Stomach (tissue), 9 donors: ENCODE results near the gene OMG. TPM values are rescaled to one million over a fixed set of nuclear protein-coding genes. Genes with fewer than 3 reads are reported as not detected.

Experiments
- DNase-seq, 2 donors: peaks; one replicate each; pipeline versions ENCODE4 v3.0.0 to v3.0.0-alpha.2; 2013 to 2019
- H3K27ac ChIP-seq, 5 donors: fragments of 200-600 bp in 4 of 5; sonication (generic) in 4 of 5; one replicate each; pipeline ENCODE4 v1.5.1; 2013 to 2019; ENCODE audit warnings: mild to moderate bottlenecking in 1 of 5, moderate library complexity in 1 of 5
- H3K27me3 ChIP-seq, 3 donors: fragments of 200-600 bp; sonication (generic); one replicate each; pipeline ENCODE4 v1.5.1; 2017 to 2019; ENCODE audit warnings: mixed run types in 1 of 3
- H3K36me3 ChIP-seq, 4 donors: fragments of 200-600 bp; sonication (generic); 1 replicate in 3 of 4; 2 replicates in 1 of 4; pipeline ENCODE4 v1.5.1; 2016 to 2019
- H3K4me1 ChIP-seq, 4 donors: fragments of 200-600 bp; sonication (generic); one replicate each; pipeline ENCODE4 v1.5.1; 2016 to 2019
- H3K4me3 ChIP-seq, 4 donors: fragments of 200-600 bp; sonication (generic) in 3 of 4; one replicate each; pipeline ENCODE4 v1.5.1; 2016 to 2019; ENCODE audit warnings: mild to moderate bottlenecking in 1 of 4
- H3K9me3 ChIP-seq, 4 donors: fragments of 200-600 bp; sonication (generic); one replicate each; pipeline ENCODE4 v1.5.1; 2016 to 2019
- EP300 ChIP-seq: sonication (generic); formaldehyde crosslinking; IDR thresholded peaks from one replicate; pipeline ENCODE4 v1.6.1; 2017; ENCODE audit warnings: antibody characterized with exemption
- POLR2A ChIP-seq, 4 donors: fragments of 450-650 bp; IDR thresholded peaks; one replicate each; pipeline ENCODE4 v1.6.1; 2016; ENCODE audit warnings: antibody characterized with exemption in 4 of 4, control low read depth in 2 of 4, mild to moderate bottlenecking in 1 of 4, moderate library complexity in 1 of 4
- POLR2AphosphoS5 ChIP-seq, 3 donors: sonication (generic); formaldehyde crosslinking; IDR thresholded peaks; one replicate each; pipeline ENCODE4 v1.6.1; 2016; ENCODE audit warnings: antibody characterized with exemption in 3 of 3
- WGBS, 5 donors: extraction: QIAGEN DNeasy Blood & Tissue Kit in 3 of 5; methylation state at CpG; one replicate each; pipeline versions ENCODE4 v1.1.5 to v1.1.7; 2013 to 2018; 5-methylcytosine and 5-hydroxymethylcytosine counted together
- intact Hi-C: fragments of 100-400 bp; cut with DNase I; formaldehyde crosslinking; loops from one replicate; pipeline ENCODE4 v1.15.1; 2023; ENCODE audit warnings: low total_unique reads
- polyA plus RNA-seq, 3 donors: library from polyadenylated mRNA; stranded (reverse); fragments of 200-250 nt; gene quantifications; one replicate each; pipeline ENCODE4 v1.2.3, GENCODE V29; 2013
- total RNA-seq, 5 donors: library from RNA; depleted of rRNA; stranded (reverse); fragments of >200 nt; gene quantifications; one replicate each; pipeline versions ENCODE4 v1.1.0 to v1.2.3, GENCODE V29; 2014 to 2016
- TF ChIP-seq, protein P1 (sequence below), 7 experiments: fragments of 450-650 bp in 4 of 7; fragments of 200-600 bp in 3 of 7; sonication (generic) in 3 of 7; IDR thresholded peaks; one replicate each; pipeline ENCODE4 v1.5.1; 2016 to 2019; ENCODE audit warnings: antibody characterized with exemption in 7 of 7, control low read depth in 2 of 7, mild to moderate bottlenecking in 1 of 7
- donor health status: healthy with polysubstance abuse.
- donor health status: Bipolar disorder and iron deficiency.
- donor health status: healthy.

The OMG gene
- total and polyA plus RNA-seq, 8 donors = 0.50 to 5.7 (median 1.1) TPM; not detected in 4

DNA sequence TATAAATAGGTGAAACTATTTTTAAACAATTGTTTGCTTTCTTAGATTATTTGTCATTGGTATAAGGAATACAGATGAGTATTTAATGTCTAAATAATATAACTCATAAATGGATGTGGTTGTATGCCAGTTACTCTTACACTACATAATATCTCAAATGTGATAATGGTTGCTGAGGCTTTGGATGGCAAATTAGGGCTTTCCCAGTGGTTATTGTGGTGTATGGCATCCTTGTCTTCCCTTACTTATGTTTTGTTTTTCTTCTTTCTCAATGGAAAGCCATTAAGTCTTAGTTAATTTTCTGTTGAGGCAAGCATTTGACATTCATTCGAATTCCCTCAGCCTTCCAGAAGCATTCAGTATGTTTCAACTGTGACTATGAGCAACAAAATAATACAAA, 10.5 kb downstream of the OMG start:
- intact Hi-C loops = no loop called here
- DNase-seq = no peak
- 88 to 100% (median 94%) methylated on average over 1 of the region's 1 CpG for WGBS, 5 donors
- peaks cover 0 to 15% (median 7%) of the 10 kb centered on the region in 4 donors for H3K36me3 ChIP-seq
- no peak for TF ChIP-seq EP300
- TF ChIP-seq POLR2AphosphoS5 (IDR thresholded peaks at IDR 0.05) = no peak
- TF ChIP-seq POLR2A (IDR thresholded peaks at IDR 0.05) = no peak
- TF ChIP-seq, protein P1, sequence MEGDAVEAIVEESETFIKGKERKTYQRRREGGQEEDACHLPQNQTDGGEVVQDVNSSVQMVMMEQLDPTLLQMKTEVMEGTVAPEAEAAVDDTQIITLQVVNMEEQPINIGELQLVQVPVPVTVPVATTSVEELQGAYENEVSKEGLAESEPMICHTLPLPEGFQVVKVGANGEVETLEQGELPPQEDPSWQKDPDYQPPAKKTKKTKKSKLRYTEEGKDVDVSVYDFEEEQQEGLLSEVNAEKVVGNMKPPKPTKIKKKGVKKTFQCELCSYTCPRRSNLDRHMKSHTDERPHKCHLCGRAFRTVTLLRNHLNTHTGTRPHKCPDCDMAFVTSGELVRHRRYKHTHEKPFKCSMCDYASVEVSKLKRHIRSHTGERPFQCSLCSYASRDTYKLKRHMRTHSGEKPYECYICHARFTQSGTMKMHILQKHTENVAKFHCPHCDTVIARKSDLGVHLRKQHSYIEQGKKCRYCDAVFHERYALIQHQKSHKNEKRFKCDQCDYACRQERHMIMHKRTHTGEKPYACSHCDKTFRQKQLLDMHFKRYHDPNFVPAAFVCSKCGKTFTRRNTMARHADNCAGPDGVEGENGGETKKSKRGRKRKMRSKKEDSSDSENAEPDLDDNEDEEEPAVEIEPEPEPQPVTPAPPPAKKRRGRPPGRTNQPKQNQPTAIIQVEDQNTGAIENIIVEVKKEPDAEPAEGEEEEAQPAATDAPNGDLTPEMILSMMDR (IDR thresholded peaks at IDR 0.05) = no peak
- no peaks in the 10 kb centered on the region for H3K27me3 ChIP-seq
- no peaks in the 10 kb centered on the region for H3K4me1 ChIP-seq
- no peaks in the 10 kb centered on the region for H3K9me3 ChIP-seq
- no peak overlapping the region for H3K4me3 ChIP-seq
- H3K27ac ChIP-seq = no peak overlapping the region

DNA sequence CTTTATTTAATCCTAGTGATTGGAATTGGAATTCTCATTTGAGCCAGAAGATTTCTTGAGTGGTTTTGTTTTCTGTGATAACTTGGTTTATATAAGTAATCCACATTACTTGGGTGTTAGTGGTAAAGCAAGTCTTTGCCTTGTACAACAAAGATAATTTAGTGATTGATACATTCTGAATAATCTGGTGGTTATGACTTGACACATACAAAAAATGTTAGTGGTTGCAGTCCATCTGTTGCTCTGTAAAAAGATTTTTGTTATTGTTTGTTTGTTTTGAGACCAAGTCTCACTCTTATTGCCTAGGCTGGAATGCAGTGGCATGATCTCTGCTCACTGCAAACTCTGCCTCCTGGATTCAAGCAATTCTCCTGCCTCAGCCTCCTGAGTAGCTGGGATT, 13.2 kb downstream of the OMG start:
- no peaks in the 10 kb centered on the region for H3K4me1 ChIP-seq
- no peaks in the 10 kb centered on the region for H3K27me3 ChIP-seq
- TF ChIP-seq POLR2AphosphoS5 (IDR thresholded peaks at IDR 0.05) (no peak), POLR2A (IDR thresholded peaks at IDR 0.05) (no peak), EP300 (no peak)
- TF ChIP-seq, protein P1 (IDR thresholded peaks at IDR 0.05) = no peak
- no peak overlapping the region for H3K27ac ChIP-seq
- H3K4me3 ChIP-seq = no peak overlapping the region
- no peak for DNase-seq
- peaks cover 0 to 30% (median 19%) of the 10 kb centered on the region in 4 donors for H3K36me3 ChIP-seq
- intact Hi-C loops = no loop called here
- H3K9me3 ChIP-seq = no peaks in the 10 kb centered on the region

DNA sequence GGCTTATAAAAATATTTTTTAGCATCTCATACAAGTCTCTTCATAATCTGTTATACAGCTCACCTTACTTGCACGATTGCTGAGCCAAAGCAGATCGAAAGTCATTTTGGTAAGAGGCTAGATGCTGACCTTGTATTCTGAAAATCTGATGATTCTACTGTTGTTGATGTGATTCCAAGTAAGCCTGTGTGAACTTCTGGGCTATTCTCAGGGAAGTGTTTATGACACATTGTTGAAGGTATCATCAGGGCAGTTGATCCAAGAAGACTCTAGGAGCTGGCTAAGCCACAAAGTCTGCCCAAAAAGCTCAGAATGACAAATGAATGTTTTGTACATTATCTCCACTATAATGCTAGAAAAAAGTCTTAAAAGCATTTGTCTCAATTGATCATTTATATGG, 16.0 kb downstream of the OMG start:
- Histone ChIP-seq H3K4me3 (no peak overlapping the region), H3K36me3 (peaks cover 0 to 46% (median 26%) of the 10 kb centered on the region in 4 donors), H3K4me1 (no peaks in the 10 kb centered on the region), H3K27ac (no peak overlapping the region), H3K9me3 (no peaks in the 10 kb centered on the region), H3K27me3 (no peaks in the 10 kb centered on the region)
- DNase-seq = no peak
- WGBS, 5 donors = 95 to 100% (median 98%) methylated on average over 2 of the region's 2 CpGs
- TF ChIP-seq POLR2A (IDR thresholded peaks at IDR 0.05) = no peak
- no peak for TF ChIP-seq POLR2AphosphoS5 (IDR thresholded peaks at IDR 0.05)
- TF ChIP-seq EP300 = no peak
- TF ChIP-seq, protein P1 (IDR thresholded peaks at IDR 0.05) = no peak
- intact Hi-C loops = no loop called here

DNA sequence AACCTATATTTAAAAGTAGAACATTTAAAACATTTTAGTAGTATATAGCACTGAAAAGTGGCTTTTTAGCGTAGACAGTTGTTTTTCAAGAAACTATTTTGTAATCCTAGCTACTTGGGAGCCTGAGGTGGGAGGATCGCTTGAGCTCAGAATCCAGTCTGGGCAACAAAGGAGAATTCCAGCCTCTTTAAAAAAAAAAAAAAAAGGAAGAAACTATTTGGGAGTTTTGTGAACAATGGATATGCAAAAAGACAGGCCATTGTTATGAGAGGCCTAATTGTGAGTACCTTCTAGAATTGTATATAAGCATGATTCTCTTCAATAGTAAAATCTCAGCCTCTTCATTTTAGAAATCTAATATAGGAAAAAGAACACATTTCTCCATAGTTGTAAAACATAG, 17.6 kb downstream of the OMG start:
- Histone ChIP-seq H3K27me3 (no peaks in the 10 kb centered on the region), H3K36me3 (peaks cover 0 to 46% (median 28%) of the 10 kb centered on the region in 4 donors), H3K9me3 (no peaks in the 10 kb centered on the region), H3K4me1 (peaks cover 0 to 4% (median under 1%) of the 10 kb centered on the region in 4 donors), H3K27ac (no peak overlapping the region), H3K4me3 (no peak overlapping the region)
- no peak for DNase-seq
- TF ChIP-seq POLR2A (IDR thresholded peaks at IDR 0.05) (no peak), POLR2AphosphoS5 (IDR thresholded peaks at IDR 0.05) (no peak), EP300 (no peak)
- TF ChIP-seq, protein P1 (IDR thresholded peaks at IDR 0.05) = no peak
- intact Hi-C loops = no loop called here
- 93 to 99% (median 97%) methylated on average over 2 of the region's 2 CpGs for WGBS, 5 donors
